Adrenal gland (tissue), 5 donors: ENCODE measurements around the gene ATP11B.

Experiments used
- CTCF ChIP-seq, 6 experiments: fragments of 450-650 bp in 4 of 6; fragments of 200-600 bp in 2 of 6; sonication (generic) in 1 of 6; IDR thresholded peaks; 1 replicate in 5 of 6; 2 replicates in 1 of 6; pipeline versions ENCODE4 v1.5.1 to v1.8.0; 2016 to 2021; ENCODE audit warnings: antibody characterized with exemption in 6 of 6, mild to moderate bottlenecking in 2 of 6, moderate library complexity in 1 of 6
- POLR2A ChIP-seq, 2 donors: fragments of 450-650 bp; IDR thresholded peaks; one replicate each; pipeline ENCODE4 v1.6.1; 2017; ENCODE audit warnings: antibody characterized with exemption in 2 of 2, mild to moderate bottlenecking in 2 of 2, moderate library complexity in 1 of 2
- donor health status: DM: no; HTN: no; CAD: no.

- TF ChIP-seq CTCF (IDR thresholded peaks at IDR 0.05) (no peak), POLR2A (IDR thresholded peaks at IDR 0.05) (no peak)
Observed at GRCh38 chr3:182810574-182811268, 17.4 kb downstream of the ATP11B start.
